NCI-H187 treated with DMSO at 0.1 percent for 48 hours (cell line): ENCODE results near the gene GDF11.

Source experiments
- DNase-seq: peaks from one replicate; lab custom pipeline; 2025; lab: John Stamatoyannopoulos, UW

Gene GDF11

GRCh38 chr12:55723516-55724225 lies 19.3 kb upstream of the GDF11 start:
- DNase-seq: no peak

- no peak for DNase-seq
Observed at GRCh38 chr12:55724226-55724939, 18.5 kb upstream of the GDF11 start.

- no peak for DNase-seq
Observed at GRCh38 chr12:55724940-55725309, 18.0 kb upstream of the GDF11 start.

- DNase-seq: no peak
Observed at GRCh38 chr12:55725556-55725955, 17.4 kb upstream of the GDF11 start.

DNA sequence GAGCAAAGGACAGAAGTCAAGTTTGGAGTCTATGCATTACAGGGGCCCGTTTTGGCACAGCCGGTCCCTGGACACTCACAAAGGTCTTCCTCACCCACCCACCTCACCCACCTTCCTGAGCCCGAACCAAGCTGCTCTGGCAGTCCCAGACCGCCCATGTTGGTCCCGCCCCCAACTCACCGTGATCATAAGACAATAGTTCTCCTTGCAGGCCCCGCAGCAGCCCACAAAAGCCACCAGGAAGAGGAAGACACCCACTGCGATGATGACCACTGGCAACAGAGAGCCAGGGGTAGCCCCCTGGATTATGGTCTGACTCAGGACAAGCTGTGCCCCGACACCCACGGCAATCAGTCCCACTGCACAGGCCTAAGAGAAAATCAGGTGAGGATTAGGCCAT lies 16.0 kb upstream of the GDF11 start:
- no peak for DNase-seq

DNA sequence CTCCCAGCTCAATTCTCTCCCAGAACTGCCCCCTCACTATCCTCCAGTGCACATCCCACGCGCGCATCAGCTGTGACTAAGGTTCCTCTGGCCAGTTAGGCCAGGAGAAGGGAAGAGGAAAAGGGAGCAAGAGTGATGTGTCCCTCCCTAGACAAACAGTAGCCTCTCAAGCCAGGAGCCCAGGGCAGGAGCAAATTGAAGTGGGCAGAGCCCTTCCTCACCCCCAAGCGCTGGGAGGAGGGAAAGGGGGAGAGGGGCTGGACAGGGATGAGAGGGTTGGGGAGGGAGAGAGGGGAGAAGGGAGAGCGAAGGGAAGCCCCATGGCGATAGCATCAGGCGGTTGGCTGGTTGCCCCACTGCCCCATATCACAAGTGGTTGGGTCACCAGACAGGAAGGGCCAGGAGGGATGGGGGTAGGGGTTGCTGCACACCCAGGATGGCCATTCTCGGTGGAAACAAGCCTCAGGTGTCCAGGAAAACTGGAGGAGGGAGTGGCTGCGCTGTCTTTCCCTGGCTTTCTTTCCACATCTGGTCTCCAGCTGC lies 15.2 kb upstream of the GDF11 start:
- no peak for DNase-seq

- no peak for DNase-seq
Observed at GRCh38 chr12:55728186-55728938, 14.6 kb upstream of the GDF11 start.

GRCh38 chr12:55728939-55729818 lies 13.7 kb upstream of the GDF11 start, which contains the start of gene CD63:
Gene CD63, minus strand, starts transcription at chr12:55729009. Its CDS starts 668 bp downstream, at chr12:55728341.
- peak; percentile 39 for DNase-seq

DNA sequence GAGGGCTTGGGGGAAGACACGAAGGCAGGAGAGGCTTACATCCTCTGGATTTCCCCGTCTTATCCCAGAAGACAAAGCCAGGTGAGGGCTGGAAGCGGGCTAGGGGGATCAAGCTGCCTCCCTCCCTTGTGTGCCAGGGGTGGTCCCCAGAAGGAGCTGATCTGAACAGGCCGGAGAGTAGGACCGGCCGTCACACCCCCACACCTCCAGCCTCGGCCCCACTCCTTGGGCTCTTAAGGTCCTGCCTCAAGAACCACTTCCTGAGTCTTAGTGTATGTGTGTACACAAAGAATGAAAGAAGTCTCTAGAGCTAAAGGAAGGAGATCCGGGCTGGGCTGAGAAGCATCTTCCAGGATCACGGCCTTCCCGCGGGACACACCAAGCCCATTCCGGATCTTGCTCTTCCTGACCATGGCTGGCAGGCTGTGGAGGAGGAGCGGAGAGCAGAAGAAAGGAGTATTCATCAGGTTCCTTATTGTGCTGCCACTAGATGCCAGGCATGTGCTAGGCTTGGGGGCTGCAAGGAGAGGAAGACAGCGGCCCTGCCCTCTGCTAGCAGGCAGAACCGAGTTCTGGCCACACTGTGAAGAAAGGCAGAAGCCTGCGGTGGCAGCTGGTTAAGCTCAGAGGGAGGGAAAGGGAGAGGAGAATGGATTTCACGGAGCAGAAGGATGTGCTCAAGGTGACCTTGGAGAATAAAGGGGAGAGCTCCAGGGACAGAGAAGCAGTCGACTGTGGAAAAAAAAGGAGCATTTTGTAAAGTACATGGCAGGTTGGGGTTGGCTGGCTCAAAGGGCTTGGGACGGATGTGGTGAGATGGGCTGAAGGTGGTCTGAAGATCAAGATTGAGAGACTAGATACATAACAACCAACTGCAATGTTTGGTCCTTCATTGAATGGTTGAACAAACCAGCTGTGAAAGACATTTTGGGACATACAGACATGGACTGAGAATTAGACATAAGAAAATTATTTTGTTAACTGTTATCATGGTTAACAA lies 12.8 kb upstream of the GDF11 start:
- DNase-seq: no peak

DNA sequence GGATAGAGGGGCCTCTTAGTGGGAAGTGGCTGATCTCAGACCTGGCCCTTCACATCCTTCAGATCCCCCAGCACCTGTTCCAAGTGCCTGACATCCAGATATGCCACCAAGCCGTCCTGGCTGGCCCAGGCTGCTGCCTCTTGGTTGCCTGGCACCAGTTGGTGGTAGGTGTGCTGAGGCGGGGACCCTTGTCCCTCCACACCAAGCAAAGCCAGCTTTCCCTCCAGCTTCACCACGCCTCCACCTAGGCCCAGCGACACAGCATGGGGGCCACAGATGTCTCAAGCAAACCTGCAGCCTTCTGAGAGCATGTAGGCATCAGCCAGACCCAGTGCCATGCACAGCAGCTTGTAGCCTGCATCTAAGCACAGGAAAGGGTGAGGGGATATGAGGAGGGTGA lies 10.6 kb upstream of the GDF11 start:
- DNase-seq: no peak

DNA sequence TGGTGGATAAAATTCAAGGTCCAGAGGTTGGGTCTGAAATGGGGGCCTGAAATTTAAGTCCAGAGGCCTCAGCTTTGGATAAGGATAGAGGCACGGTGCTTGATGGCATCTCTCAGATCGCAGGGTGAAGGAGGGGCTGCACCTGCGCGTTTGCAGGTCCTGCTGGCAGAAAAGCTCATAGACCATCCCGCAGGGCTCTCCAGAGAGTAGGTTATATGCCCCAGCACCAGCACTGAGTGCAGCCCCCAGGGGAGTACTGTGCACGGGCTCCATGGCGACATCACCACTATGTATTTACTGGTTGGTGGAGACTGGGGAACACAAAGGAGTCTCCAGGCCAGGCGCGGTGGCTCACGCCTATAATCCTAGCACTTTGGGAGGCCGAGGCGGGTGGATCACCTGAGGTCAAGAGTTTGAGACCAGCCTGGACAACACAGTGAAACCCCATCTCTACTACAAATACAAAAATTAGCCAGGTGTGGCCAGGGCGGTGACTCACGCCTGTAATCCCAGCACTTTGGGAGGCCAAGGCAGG lies 9.8 kb upstream of the GDF11 start:
- DNase-seq: no peak

DNA sequence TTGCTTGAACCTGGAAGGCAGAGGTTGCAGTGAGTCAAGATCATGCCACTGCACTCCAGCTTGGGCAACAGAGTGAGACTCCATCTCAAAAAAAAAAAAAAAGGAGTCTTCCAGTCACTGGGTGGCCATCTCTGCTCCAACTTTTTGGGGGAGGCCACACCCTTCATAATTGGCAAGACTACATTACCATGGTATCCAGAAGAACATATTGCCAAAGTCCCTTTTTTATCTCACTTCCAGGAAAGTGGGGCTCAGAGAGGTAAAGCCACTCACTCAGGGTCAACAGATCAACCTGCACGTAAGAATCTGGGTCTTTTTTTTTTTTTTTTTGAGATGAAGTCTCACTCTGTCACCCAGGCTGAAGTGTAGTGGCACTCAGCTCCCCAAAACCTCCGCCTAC lies 9.1 kb upstream of the GDF11 start:
- DNase-seq: no peak

GRCh38 chr12:55734595-55734994 lies 8.3 kb upstream of the GDF11 start:
- no peak for DNase-seq

GRCh38 chr12:55736076-55736475 lies 6.8 kb upstream of the GDF11 start:
- no peak for DNase-seq

DNA sequence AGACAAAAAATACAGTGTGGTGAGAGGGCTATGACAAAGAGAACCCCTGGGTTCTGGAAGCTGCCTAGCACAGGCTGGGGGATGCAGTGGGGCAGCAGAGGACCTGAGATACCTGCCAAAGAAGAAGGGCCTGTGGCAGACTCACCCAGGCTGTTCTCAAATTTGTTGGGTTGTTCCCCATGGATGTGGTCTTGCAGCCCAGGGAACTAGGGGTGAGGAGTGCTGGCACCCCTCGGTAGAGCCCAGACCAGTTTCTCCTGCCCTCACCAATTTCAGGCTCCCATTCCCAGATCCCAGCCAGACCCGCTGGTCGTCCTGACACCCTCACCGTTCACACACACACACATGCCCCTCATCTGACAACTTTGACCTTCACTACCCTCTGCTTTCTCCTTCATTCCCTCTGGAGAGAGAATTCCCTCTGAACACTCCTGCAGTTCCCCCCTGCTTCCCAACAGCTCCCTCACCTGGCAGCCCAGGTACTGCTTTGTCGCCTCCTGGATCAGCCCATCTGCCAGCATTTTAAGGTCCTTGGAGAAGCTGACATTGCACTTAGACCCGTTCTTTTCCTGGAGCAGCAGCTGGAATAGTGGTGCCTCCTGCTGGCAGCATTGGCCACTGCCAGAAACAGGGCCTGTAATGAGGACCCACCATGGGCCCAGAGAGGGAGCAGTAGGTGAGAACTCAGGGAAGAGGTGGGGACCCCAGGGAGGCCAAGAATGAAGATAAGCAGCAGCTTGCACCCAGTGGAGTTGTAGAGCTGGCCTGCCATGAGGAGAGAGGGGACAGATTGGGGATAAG lies 5.9 kb upstream of the GDF11 start:
- peak; percentile 74 for DNase-seq

- no peak for DNase-seq
Observed at GRCh38 chr12:55737581-55738122, 5.3 kb upstream of the GDF11 start.

DNA sequence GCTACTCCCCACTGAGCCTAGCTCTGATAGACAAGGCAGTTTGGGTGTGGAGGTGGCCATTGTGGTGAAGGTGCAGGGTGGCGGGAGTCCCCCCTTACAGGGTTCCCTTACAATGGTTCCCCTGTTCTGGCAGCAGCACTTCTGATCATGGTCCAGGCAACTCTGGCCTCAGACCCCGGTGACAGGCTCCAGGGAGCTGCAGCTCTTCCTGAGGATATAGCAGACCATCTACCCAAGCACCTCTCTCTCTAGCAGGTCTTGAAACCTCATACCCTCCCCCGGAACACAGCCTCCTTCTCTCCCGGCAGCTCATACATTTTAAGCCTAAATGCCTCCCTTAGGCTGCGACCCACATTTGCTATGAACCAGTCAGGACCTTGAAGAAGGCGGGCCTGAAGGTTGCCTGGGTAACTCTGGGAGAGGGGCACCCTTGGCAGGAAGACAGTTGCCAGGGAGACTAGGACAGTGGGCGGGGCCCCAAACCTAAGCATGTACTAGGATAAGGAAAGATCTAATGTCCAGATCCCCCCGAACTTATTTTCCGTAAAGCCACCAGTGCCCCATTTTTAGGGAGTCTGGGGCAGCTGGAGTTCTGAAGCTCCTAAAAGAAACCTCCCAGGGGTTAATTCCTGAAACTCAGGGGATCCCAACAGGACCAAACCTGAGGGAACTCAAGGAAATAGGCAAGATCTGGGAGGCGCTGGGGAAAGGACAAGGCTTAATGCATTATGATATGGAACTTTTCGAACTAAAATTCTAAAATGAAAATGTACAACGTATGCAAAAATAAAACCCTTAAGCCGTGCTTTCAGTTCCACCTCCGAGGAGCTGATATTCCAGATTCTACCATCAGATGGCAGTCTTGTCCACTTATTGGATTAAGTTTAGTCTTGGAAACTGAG lies 4.5 kb upstream of the GDF11 start:
- DNase-seq: peak; percentile 73

DNA sequence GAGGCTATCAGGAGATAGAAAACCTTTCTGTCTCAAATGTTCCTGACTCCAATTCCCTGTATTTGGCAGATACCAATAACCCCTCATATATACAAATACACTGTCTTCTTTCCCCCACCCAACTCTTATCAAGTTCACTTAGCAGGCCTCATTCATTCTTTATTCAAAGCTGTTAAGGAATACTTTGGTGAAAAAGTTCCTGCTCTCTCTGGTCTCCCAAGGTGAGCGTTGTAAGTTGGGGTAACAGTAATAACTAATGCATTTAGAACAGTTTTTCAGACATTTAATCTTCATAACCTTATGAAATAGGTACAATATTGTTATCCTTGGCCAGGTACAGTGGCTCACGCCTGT lies 3.9 kb upstream of the GDF11 start:
- no peak for DNase-seq
